GM19438 (cell line): ENCODE measurements around the gene ACER1.
"Not testable (repeated sequence)": the region's sequence is repeated elsewhere in the genome, so short reads cannot be mapped to it uniquely, and the experiment has no call there.

Experiments
- ATAC-seq: cut with Tn5 transposase; IDR thresholded peaks from one replicate; pipeline ENCODE4 v1.9.1; 2021; ENCODE audit warnings: low read depth; ENCODE audit not compliant: unreplicated experiment

The ACER1 gene

GRCh38 chr19:6333439-6333838 lies at the start of gene ACER1:
Gene ACER1 (minus strand): TSS chr19:6333612. CDS start chr19:6333551, 61 bp downstream.
- ATAC-seq: no peak

- no peak for ATAC-seq
Measured at GRCh38 chr19:6383188-6383587, 49.8 kb upstream of the ACER1 start.

GRCh38 chr19:6381030-6381750 lies 47.8 kb upstream of the ACER1 start:
- ATAC-seq: no peak

- no peak for ATAC-seq
Measured at GRCh38 chr19:6379744-6380143, 46.3 kb upstream of the ACER1 start.

GRCh38 chr19:6378486-6378885 lies 45.1 kb upstream of the ACER1 start:
- ATAC-seq: no peak

- no peak for ATAC-seq
Measured at GRCh38 chr19:6378041-6378440, 44.6 kb upstream of the ACER1 start.

- no peak for ATAC-seq
Measured at GRCh38 chr19:6376512-6377190, 43.2 kb upstream of the ACER1 start.

- no peak for ATAC-seq
Measured at GRCh38 chr19:6375411-6376010, 42.1 kb upstream of the ACER1 start, which contains the start of gene PSPN. Gene PSPN (minus strand): TSS chr19:6375933. CDS start chr19:6375849, 84 bp downstream.

GRCh38 chr19:6374711-6375410 lies 41.4 kb upstream of the ACER1 start:
- ATAC-seq: no peak

- ATAC-seq: no peak
Measured at GRCh38 chr19:6374161-6374709, 40.8 kb upstream of the ACER1 start.

GRCh38 chr19:6373813-6374108 lies 40.3 kb upstream of the ACER1 start:
- ATAC-seq: no peak

- peak; percentile 33 for ATAC-seq
Measured at GRCh38 chr19:6373096-6373812, 39.8 kb upstream of the ACER1 start.

- ATAC-seq: peak; percentile 83
Measured at GRCh38 chr19:6372594-6373095, 39.2 kb upstream of the ACER1 start, which contains the start of gene ALKBH7. Gene ALKBH7 (plus strand): TSS chr19:6372794. CDS start chr19:6372821, 27 bp downstream.

- no peak for ATAC-seq
Measured at GRCh38 chr19:6364353-6364752, 30.9 kb upstream of the ACER1 start.

GRCh38 chr19:6362351-6362801 lies 29.0 kb upstream of the ACER1 start:
- no peak for ATAC-seq

- no peak for ATAC-seq
Measured at GRCh38 chr19:6362027-6362350, 28.6 kb upstream of the ACER1 start.

- ATAC-seq: not testable (repeated sequence)
Measured at GRCh38 chr19:6360857-6361216, 27.4 kb upstream of the ACER1 start.

GRCh38 chr19:6360445-6360844 lies 27.0 kb upstream of the ACER1 start:
- ATAC-seq: not testable (repeated sequence)

- no peak for ATAC-seq
Measured at GRCh38 chr19:6359568-6360341, 26.3 kb upstream of the ACER1 start.
